ENCODE measurements around the gene PSMD13.
"Not testable (repeated sequence)": the region's sequence is repeated elsewhere in the genome, so short reads cannot be mapped to it uniquely, and the experiment has no call there.

Gene PSMD13

DNA sequence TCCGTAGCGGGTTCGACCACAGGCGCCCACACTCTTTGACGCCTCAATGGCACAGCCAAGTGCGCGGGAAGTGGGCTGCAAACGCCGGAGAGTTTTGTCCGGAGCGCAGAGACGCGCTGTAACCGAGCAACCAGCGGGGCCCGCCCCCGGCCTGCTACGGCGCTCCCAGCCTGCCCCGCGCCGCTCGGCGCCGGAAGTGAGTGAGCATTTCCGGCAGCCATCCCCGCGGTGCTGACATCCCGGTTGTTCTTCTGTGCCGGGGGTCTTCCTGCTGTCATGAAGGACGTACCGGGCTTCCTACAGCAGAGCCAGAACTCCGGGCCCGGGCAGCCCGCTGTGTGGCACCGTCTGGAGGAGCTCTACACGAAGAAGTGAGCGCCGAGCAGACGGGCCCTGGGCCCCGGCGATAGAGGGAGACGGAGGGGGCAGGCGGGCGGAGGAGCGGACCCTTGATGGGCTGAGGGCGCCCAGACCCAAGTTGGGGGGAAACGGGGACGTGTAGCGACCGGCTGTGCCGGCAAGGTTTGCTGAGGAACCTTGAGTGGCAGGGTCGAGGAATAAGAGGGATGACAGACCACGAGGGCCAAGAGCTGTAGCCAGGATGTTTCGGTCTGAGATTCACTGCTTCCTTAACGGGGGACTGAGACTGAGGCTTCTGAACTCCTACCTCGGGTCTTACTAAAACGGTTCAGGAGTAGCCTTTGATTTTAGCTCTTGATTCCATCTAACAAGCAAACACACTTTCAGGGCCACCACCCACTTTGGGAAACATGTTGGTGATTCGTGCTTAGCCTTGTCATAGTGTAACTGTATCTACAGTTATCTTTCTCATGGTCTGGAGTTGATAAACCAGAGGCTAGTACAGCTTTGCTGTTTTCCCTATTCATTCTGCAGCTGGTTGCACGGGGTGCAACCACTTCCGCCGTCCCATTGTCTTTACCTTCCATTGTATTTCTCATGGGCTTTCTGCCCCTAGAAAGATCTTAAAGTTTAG, at the start of gene PSMD13:
Gene PSMD13, plus strand, starts transcription at position 203 of the 994 bp plus-strand sequence. Its CDS starts 74 bp downstream, at position 277.
- peak; percentile 88 to 91 for DNase-seq (ENCODE audit: low read depth in 2 of 2)

DNA sequence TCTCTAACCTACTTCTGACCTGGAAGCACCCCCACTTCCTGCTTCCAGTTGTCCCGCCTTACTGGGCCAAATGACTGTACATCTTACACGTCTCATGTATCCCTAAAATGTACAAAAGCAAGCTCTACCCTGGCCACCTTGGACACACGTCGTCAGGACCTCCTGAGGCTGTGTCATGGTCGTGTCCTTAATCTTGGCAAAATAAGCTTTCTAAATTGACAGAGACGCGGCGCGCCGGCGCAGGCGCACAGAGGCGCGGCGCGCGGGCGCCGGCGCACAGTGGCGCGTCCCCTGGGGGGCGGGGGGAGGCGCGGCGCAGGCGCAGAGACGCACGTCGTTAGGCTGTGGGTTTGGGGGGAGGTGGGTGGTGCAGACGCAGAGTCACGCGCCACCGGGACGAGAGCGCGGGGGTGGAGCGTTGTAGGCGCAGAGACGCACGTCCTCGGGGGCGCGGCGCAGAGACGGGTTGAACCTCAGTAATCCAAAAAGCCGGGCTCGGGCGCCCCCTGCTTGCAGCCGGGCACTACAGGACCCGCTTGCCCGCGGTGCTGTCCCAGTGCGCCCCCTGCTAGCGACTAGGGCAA, 47.5 kb upstream of the PSMD13 start:
- not testable (repeated sequence) for DNase-seq (ENCODE audit: low read depth in 2 of 2)

DNA sequence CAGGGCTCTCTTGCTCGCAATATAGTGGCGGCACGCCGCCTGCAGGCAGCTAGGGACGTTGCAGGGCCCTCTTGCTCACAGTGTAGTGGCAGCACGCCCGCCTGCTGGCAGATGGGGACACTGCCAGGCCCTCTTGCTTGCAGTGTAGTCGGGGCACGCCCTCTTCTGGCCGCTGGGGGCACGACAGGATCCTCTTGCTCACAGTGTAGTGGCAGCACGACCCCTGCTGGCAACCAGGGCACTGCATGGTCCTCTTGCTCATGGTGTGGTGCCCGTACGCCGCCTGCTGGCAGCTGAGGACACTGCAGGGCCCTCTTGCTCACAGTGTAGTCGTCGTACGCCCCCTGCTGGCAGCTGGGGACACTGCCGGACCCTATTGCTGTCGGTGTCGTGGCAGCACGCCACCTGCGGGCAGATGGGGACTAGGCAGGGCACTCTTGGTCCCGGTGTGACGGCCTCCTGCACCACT, 46.9 kb upstream of the PSMD13 start:
- peak in 1 of 2 donors; percentile 57 for DNase-seq (ENCODE audit: low read depth in 2 of 2)

DNA sequence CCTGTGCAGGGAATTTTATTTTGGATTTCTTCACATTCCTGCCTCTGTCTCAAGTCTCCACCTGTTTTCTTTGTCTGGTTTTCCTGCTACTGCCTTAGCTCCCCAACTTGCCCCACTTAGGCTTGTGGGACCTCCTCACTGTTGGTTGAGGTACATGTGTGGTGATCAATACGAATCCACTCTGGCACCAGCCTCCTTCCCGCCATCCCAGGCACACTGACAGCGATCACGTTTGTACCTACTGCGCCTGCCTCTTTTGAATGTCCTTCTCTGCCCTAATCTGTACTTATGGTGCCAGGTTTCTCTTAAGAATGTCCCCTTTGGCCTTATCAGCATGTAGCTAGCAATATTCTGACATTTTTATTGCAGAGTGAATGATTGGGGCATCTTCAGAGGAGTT, 46.2 kb upstream of the PSMD13 start:
- DNase-seq (ENCODE audit: low read depth in 2 of 2) = not testable (repeated sequence)

DNA sequence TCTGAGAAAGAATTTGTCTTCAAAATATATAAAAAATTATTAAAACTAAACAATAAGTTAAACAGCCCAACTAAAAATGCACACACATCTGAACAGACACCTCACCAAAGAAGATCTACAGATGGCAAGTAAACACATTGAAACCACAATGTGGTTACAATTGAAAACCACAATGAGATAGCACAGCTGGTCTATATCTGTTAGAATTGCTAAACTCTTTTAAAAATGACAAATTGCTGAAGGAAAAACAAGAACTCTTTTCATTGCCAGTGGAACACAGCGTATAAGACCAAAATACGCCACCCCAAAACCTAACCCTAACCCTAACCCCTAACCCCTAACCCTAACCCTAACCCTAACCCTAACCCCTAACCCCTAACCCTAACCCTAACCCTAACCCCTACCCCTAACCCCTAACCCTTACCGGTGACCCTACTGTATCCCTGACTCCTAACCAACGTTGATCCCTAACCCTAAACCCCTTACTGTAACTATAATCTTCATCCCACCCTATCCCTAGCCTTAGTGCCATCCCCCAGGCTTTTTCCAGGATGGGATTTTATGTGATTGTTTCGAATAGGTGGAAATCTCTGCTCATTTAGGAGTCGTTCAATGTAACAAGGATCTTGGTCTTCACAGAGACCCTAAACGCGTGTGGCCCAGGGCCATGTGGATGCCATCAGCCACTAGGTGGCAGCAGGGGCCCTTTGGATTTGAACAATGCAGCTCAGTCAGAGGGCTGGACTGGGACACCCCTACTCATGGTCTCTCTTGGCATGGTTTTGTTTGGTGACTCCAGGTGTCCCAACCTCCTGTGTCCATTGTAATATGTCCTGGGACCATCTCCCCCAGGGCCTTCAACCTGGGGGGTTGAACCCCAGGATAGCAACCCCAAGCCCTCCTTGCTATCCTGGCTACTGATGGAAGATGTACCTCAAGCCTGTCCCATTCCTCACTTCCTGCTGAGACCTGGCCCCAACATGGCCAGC, 45.0 kb upstream of the PSMD13 start:
- DNase-seq (ENCODE audit: low read depth in 2 of 2) = peak; percentile 19 to 39

DNA sequence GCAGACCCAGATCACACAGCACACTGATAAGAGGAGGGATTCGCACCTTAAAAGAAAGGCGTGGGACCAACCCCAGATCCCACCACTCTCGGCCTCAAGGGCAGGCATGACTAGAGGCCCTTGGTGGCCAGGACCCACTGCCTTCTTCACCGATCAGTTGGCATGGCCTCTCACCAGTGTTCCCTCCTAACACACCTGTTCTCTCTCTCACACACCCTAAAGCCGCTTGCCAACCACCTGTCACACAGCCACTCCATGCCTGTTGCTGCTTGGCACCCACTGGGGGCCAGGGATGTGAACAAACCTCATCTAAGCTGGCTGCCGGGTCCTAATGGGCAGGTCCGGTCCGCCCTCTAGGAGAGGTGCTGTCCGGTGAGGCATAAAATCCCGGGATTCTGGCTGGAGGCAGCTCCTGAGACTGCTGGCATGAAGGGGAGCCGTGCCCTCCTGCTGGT, 44.1 kb upstream of the PSMD13 start, which contains the start of gene SCGB1C1:
Gene SCGB1C1, plus strand, starts transcription at position 405 of the 455 bp plus-strand sequence. Its CDS starts 22 bp downstream, at position 427.
- not testable (repeated sequence) for DNase-seq (ENCODE audit: low read depth in 2 of 2)

DNA sequence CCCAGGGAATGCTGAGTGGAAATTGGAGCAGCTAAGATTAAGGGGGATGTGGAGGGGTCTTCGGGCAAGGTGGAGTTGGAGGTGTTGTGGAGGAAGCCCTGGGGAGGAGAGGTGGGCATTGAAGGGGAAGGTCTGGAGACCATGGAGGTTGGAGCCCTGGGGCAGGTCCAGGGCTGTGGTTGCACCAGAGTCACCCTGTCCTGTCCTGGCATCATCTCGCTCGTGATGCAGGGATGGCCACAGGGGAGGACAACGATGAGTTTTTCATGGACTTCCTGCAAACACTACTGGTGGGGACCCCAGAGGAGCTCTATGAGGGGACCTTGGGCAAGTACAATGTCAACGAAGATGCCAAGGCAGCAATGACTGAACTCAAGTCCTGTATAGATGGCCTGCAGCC, 43.3 kb upstream of the PSMD13 start:
- not testable (repeated sequence) for DNase-seq (ENCODE audit: low read depth in 2 of 2)

DNA sequence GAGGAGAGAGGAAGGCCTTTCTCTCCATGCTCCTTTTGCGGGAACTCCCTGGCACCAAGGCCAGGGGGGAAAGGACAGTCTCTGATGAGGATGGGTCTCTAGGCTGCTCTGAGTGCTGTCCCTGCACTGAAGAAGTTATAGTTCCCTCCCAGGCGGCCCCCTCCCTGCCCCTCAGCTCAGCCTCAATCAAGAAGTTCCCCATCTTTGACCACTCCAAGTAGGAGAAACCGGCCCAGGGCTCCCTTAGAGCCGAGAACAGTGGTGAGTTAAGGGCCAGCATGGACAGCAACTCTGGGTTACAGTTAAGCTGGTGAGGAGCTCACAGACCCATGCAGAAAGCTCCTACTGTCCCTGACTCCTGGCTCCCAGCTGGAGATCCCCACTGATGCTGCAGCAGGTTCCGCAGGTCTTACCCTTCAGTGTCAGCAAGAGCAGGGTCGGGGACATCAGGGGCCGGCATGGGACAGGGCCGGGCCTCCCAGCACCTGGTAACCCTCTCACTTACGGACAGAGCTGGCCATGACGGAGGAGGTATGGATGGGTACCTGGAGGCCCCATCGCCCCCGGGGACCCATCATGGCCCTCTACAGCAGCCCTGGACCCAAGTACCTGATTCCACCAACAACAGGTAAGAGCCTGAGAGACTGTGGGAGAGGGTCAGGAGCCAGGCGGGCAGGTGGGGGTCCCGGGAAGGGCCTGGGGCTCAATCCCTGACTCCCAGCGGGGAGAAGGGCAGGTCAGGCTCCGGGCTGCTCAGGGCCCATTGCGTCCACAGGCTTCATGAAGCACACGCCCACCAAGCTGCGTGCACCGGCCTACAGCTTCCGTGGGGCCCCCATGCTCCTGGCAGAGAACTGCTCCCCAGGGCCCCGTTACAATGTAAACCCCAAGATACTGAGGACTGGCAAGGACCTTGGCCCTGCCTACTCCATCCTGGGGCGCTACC, 39.7 kb upstream of the PSMD13 start:
- DNase-seq (ENCODE audit: low read depth in 2 of 2) = no peak

DNA sequence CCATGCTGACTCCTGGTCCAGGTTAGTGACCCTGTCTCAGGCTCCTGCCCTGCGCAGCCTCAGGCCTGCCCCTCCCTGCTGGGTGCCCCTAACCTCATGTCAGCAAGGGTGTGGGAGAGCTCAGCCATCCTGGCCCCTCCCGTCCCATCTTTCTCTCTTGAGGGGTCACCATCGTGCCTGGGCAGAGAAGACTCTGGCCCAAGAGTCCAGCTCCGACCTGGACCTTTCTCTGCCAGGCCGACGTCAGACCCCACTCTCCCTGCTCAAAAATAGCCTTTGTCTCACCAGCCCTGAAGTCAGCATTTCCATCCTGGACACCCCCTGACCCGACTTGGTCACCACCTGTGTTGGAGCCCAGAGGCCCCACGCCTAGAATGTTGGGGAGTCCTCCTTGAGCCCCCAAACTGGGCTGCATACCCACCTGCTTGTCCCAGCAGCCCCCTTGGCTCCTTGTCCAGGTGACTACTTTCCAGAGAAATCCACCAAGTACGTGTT, 39.0 kb upstream of the PSMD13 start:
- DNase-seq (ENCODE audit: low read depth in 2 of 2) = no peak

DNA sequence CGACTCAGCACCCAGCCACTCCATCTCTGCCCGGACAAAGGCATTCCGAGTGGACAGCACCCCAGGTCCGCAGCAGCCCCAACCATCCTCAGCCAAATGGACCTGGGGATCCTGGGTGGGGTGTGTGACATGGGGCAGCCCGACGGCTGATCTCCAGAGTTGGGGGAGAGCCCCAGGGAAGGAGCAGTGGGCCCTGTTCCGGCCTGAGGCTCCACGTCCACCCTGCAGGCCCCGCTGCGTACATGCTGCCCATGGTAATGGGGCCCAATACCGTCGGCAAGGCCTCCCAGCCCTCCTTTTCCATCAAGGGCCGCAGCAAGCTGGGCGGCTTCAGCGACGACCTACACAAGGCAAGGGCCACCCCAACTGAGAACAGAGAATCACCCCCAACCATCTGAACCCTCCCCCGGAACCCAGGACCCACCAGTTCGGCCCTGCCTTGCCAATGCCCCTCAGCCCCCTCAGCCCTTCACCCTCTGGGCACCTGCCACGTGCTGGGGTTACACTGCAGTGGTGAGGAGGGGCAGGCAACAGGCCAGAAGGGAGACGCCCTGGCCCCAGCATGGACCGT, 38.5 kb upstream of the PSMD13 start:
- no peak for DNase-seq (ENCODE audit: low read depth in 2 of 2)

DNA sequence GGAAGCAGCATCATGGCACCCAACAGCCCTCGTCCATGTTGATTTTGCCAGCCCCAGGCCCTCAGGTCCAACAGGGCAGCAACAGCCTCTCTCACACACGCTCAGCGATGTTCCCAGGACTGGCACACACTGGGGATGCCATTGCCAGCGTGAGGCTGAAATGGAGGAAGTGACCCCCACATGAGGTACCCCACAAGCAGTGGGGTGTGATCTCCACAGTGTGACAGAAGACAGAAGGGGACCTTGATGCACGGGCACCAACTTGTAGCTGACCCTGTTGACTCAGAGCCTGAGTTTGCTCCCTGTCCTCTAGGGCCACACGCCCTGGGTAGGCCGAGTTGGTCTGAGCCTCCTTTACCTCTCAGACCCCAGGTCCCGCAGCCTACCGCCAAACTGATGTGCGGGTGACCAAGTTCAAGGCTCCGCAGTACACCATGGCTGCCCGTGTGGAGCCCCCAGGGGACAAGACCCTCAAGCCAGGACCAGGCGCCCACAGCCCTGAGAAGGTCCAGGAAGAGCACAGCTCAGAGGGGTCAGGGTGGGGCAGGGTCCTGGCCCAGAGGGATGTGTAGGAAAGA, 37.7 kb upstream of the PSMD13 start:
- no peak for DNase-seq (ENCODE audit: low read depth in 2 of 2)

DNA sequence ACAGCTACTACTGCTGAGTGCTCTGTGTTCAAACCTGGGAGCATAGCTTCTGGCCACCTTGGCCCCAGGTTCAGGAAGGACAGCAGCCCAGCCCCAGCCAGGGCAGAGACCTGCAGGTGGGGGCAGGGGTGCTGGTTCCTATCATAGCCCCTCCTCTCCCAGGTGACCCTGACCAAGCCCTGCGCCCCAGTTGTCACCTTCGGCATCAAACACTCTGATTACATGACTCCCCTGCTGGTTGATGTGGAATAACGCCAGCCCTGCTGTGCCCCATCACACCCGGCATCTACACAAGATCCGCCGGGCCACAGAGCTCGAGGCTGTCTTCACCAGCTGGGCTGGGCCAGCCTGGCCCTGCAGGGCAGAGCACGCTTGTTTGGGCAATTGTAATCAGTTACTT, 37.0 kb upstream of the PSMD13 start:
- no peak for DNase-seq (ENCODE audit: low read depth in 2 of 2)

DNA sequence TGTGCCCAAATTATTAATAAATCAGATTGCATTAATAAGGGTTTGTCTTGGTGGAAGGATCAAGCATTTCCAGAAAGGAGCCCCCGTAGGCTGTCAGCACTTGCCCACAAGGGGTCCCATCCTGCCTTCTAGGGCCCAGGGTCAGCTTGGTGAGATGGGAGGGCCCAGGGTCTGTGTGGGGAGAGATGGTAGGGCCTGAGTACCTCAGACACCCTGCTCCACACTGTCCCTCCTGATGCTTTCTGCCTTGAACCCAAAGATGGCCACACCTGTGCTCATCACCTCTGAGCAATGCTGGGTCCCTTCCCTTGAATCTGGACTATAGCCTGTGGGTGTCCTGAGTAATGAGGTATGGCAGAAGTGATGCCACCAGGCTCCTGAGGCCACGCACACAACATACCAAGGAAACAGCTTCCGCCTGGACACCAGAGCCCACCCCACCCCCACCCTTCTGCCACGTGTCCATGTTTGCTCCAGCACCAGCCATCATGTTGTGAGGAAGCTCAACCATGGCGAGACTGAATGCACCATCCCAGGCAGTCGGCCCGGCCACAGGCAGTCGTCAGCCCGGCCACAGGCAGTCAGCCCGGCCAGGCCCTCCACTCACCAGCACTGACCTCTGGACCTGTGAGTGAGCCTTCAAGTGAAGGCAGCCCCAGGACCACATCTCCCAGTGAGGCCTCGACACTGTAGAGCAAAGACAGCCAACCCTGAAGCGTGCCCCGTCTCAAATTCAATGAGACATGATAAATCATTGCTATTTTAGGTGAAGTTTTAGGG, 36.4 kb upstream of the PSMD13 start:
- DNase-seq (ENCODE audit: low read depth in 2 of 2) = no peak

DNA sequence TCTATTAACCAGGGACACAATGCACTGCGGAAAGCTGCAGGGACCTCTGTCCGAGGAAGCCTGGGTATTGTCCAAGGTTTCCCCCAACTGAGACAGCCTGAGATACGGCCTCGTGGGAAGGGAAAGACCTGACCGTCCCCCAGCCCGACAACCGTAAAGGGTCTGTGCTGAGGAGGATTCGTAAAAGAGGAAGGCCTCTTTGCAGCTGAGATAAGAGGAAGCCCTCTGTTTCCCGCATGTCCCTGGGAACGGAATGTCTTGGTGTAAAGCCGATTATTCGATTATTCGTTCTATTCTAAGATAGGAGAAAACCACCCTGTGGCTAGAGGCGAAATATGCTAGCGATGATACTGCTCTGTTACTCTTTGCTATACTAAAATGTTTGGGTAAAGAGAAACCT, 34.8 kb upstream of the PSMD13 start:
- DNase-seq (ENCODE audit: low read depth in 2 of 2) = no peak

DNA sequence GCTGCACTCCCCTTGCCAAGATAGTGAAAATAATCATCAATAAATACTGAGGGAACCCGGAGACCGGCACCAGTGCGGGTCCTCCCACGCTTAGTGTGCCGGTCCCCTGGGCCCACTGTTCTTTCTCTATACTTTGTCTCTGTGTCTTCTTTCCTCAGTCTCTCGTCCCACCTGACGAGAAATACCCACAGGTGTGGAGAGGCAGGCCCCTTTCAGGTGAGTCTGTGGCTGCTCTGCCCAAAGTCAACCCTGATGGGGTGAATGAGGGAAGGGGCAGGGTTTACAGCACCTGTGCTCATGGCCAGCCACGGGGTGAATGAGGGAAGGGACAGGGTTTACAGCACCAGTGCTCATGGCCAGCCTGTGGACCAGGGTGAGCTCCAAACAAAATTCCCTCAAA, 34.3 kb upstream of the PSMD13 start:
- DNase-seq (ENCODE audit: low read depth in 2 of 2) = no peak

DNA sequence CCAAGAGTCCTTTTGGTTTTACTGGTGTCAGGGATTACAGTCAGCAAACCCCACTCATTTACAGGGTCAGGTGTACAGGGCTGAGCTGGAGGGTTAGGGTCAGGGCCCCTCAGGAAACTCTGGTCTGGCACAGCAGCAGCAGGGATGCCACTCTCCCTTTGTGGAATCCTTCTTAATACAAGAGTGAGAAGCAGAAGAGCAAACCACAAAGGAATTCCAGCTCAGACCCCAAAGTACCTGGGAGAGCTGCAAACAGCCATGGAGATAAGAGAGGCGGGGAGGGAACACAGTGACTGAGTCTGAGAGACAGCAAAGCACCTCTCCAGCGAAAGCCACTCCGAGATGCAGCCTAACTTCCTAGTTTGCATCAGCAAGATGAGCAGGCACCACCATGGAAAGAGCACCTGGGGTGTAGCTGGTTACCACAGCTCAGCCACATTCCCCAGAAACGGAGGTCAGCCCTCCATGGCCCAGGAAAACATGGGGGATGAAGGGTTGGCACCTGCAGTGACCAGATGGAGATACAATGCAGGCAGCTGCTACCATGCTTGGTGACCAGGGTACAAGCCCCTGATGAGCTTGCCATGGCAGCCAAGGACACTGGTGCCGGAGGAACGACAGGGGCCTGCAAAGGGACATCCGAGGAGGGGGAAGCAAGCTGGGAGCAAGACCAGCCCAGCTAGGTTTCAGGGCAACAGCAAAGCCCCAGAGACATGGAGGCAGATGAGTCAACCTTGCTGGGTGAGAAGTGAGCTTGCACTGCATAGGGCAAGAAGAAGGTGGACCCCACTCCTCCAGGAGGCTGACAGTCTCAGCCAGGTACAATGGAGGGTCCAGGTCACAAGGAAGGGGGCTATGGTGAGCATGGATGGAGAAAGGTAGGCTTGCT, 33.5 kb upstream of the PSMD13 start:
- no peak for DNase-seq (ENCODE audit: low read depth in 2 of 2)

DNA sequence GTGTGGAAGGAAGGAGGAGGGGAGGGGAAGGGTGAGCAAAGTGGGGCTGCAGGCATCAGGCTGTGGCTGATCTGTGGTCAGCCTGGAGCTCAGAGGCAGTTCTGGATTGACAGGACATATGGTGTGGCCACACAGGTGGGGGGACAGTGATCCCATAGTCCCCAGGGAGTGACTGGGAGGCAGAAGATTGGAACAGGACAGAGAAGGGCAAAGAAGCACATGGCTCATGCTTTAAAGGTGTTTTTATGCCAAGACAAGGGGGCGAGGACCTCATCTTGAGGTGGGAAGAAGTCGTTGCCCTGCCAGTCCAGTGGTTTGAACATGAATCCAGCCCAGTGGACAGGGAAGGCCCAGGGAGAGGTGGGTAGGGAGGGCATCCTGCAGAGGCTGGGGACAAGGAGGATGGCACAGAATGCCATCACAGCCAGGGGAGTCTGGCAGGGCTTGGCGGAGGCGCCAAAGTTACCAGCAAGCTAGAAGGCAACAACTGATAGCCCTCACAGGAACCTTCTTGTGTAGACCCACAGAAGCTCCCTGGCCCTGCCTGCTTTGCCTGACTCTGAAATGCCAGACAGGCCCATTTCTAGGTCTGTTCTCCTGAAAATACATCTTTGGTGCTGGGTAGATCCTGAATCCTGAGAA, 32.7 kb upstream of the PSMD13 start:
- no peak for DNase-seq (ENCODE audit: low read depth in 2 of 2)

Data from stimulated activated CD8-positive, alpha-beta memory T cell treated with anti-CD3 and anti-CD28 coated beads, Interleukin-2, amount 100 ng/mL, for 48 hours (primary cell).